Nephron progenitor cell (in vitro differentiated cells): ENCODE results near the gene DNAAF5.

Source experiments
- DNase-seq: peaks from one replicate; pipeline ENCODE4 v3.0.0; 2021
- H3K27ac Mint-ChIP-seq: 2 replicates; pipeline ENCODE4 v1.8.0; 2021; ENCODE audit warnings: mild to moderate bottlenecking, moderate library complexity, mixed read lengths
- H3K27me3 Mint-ChIP-seq: 2 replicates; pipeline ENCODE4 v1.8.0; 2021; ENCODE audit warnings: mild to moderate bottlenecking, low read depth, mixed read lengths; ENCODE audit not compliant: poor library complexity
- H3K36me3 Mint-ChIP-seq: 2 replicates; pipeline ENCODE4 v1.8.0; 2021; ENCODE audit warnings: low read depth, mixed read lengths
- H3K4me1 Mint-ChIP-seq: 2 replicates; pipeline ENCODE4 v1.8.0; 2021; ENCODE audit warnings: mixed read lengths
- H3K4me3 Mint-ChIP-seq: 2 replicates; pipeline ENCODE4 v1.8.0; 2021; ENCODE audit warnings: mild to moderate bottlenecking, moderate library complexity, mixed read lengths
- H3K9me3 Mint-ChIP-seq: 2 replicates; pipeline ENCODE4 v1.8.0; 2021; ENCODE audit warnings: mild to moderate bottlenecking, moderate library complexity, mixed read lengths
- CTCF ChIP-seq: fragments of 200-600 bp; sonication (generic); IDR thresholded peaks from 2 replicates; pipeline ENCODE4 v1.5.0; 2021; ENCODE audit warnings: antibody characterized with exemption

Gene DNAAF5

GRCh38 chr7:701086-701671, 25.3 kb upstream of the DNAAF5 start:
- no peak for DNase-seq
- Mint-ChIP-seq H3K36me3 (peaks cover 57% of the 10 kb centered on the region), H3K27ac (no peak overlapping the region), H3K9me3 (peaks cover 37% of the 10 kb centered on the region), H3K4me3 (no peak overlapping the region), H3K4me1 (peaks cover 38% of the 10 kb centered on the region), H3K27me3 (peaks cover 7% of the 10 kb centered on the region)
- TF ChIP-seq CTCF = no peak

- peaks cover 37% of the 10 kb centered on the region for H3K9me3 Mint-ChIP-seq
- H3K36me3 Mint-ChIP-seq = peaks cover 65% of the 10 kb centered on the region
- peaks cover 7% of the 10 kb centered on the region for H3K27me3 Mint-ChIP-seq
- no peak for TF ChIP-seq CTCF
- H3K4me3 Mint-ChIP-seq = no peak overlapping the region
- DNase-seq = no peak
- peaks cover 40% of the 10 kb centered on the region for H3K4me1 Mint-ChIP-seq
- no peak overlapping the region for H3K27ac Mint-ChIP-seq
Measured at GRCh38 chr7:703049-703448, 23.4 kb upstream of the DNAAF5 start.

- no peak for DNase-seq
- H3K27me3 Mint-ChIP-seq = peaks cover 4% of the 10 kb centered on the region
- H3K4me1 Mint-ChIP-seq = peaks cover 17% of the 10 kb centered on the region
- no peak overlapping the region for H3K27ac Mint-ChIP-seq
- no peak for TF ChIP-seq CTCF
- H3K36me3 Mint-ChIP-seq = peaks cover 54% of the 10 kb centered on the region
- H3K9me3 Mint-ChIP-seq = peaks cover 28% of the 10 kb centered on the region
- no peak overlapping the region for H3K4me3 Mint-ChIP-seq
Measured at GRCh38 chr7:706721-707120, 19.8 kb upstream of the DNAAF5 start.

- no peak for TF ChIP-seq CTCF
Measured at GRCh38 chr7:707296-708000, 19.1 kb upstream of the DNAAF5 start.

GRCh38 chr7:710161-710560, 16.3 kb upstream of the DNAAF5 start:
- Mint-ChIP-seq H3K27me3 (peaks cover 5% of the 10 kb centered on the region), H3K9me3 (peaks cover 4% of the 10 kb centered on the region), H3K36me3 (peaks cover 26% of the 10 kb centered on the region), H3K4me1 (peaks cover 31% of the 10 kb centered on the region), H3K4me3 (peak overlapping the region; percentile 20), H3K27ac (peak overlapping the region; percentile 50)
- no peak for DNase-seq
- TF ChIP-seq CTCF = no peak

More at GRCh38 chr7:707296-708000, 19.1 kb upstream of the DNAAF5 start:
- H3K27ac Mint-ChIP-seq = peak overlapping the region; percentile 56
- peaks cover 14% of the 10 kb centered on the region for H3K4me1 Mint-ChIP-seq
- no peaks in the 10 kb centered on the region for H3K27me3 Mint-ChIP-seq
- DNase-seq = no peak
- H3K4me3 Mint-ChIP-seq = no peak overlapping the region
- peaks cover 47% of the 10 kb centered on the region for H3K36me3 Mint-ChIP-seq
- H3K9me3 Mint-ChIP-seq = peaks cover 21% of the 10 kb centered on the region
